ENCODE measurements around the gene DOK7. TPM values are rescaled to one million over a fixed set of nuclear protein-coding genes. Genes with fewer than 3 reads are reported as not detected.
"Not testable (repeated sequence)": the region's sequence is repeated elsewhere in the genome, so short reads cannot be mapped to it uniquely, and the experiment has no call there.

DOK7 gene
- total and polyA plus RNA-seq, 4 experiments from 2014 or later = 0.10 TPM; not detected in 3

DNA sequence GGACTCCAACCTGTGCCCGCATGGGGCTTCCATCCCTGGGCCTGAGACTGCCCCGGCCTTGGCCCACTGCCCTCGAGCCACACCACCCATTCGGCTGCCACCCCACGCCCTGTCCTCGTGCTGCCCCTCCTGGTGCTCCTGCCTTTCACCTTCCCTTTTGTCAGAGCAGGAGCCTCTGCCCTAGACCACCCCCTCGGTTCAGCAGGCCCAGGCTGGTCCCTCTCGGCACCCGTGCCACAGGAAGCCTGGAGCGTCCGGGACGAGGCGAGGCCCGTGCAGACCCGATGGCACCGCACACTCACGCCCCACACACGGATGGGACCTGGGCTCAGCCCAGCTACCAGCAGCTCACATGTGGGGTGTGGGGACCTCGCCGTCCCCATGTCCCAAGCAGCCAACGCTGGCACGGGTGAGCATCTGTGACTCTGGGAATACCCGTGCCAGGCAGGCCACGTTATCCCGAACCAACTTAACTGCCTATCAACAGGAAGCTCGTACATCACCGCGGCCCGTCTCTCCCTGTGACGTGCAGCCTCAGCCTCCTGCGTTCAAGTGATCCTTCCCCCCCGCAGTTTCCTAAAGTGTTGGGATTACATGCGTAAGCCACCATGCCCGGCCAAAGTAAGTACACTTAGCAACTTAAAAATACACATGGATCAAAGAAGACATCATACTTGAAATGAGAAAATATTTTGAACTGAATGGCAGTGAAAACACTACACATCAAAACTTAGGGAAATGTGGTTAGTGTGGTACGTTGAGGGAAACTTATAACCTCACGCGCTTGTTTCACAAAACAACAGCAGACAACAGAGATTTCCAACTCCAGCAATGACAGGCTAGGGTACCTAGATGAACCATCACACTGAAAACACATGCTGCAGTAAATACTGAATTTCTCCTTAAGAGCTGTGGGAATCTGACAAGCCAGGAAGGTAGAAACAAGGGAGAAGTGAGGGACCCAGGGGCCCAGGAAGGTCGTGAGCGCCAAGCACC, 40.1 kb downstream of the DOK7 start:
- ChIA-PET CTCF (ENCODE audit: partially characterized antibody) (no interaction called here), POLR2A (ENCODE audit: partially characterized antibody) (no interaction called here)
- Histone ChIP-seq H3K4me3 (ENCODE audit: low read length in 2 of 2) (no peak overlapping the region), H3K27ac (ENCODE audit: low read depth, low read length) (no peak overlapping the region), H3K36me3 (ENCODE audit: insufficient read depth, low read length) (peaks cover 13% of the 10 kb centered on the region), H3K9me3 (ENCODE audit: control insufficient read depth in 1 of 2, low read length in 2 of 2) (no peaks in the 10 kb centered on the region), H3K27me3 (ENCODE audit: insufficient read depth, low read length) (no peaks in the 10 kb centered on the region), H3K4me1 (ENCODE audit: insufficient read depth, low read length) (no peaks in the 10 kb centered on the region)
- intact Hi-C loops (cut with micrococcal nuclease) = no loop called here
- no peak overlapping the region for H3K4me3 Mint-ChIP-seq
- peak overlapping the region in 3 of 7 donors; percentile 2 to 70 (median 23) for H3K27ac Mint-ChIP-seq
- peaks cover 16 to 36% of the 10 kb centered on the region in 2 donors for H3K36me3 Mint-ChIP-seq
- no peaks in the 10 kb centered on the region for H3K9me3 Mint-ChIP-seq
- H3K27me3 Mint-ChIP-seq = no peaks in the 10 kb centered on the region
- H3K4me1 Mint-ChIP-seq = peaks cover 5 to 8% (median 7%) of the 10 kb centered on the region in 4 donors
- DNase-seq = no peak

GRCh38 chr4:3505231-3505630, 42.1 kb downstream of the DOK7 start:
- Histone ChIP-seq H3K27ac (ENCODE audit: low read depth, low read length) (no peak overlapping the region), H3K4me3 (ENCODE audit: low read length in 2 of 2) (no peak overlapping the region), H3K36me3 (ENCODE audit: insufficient read depth, low read length) (peaks cover 21% of the 10 kb centered on the region), H3K9me3 (ENCODE audit: control insufficient read depth in 1 of 2, low read length in 2 of 2) (no peaks in the 10 kb centered on the region), H3K4me1 (ENCODE audit: insufficient read depth, low read length) (no peaks in the 10 kb centered on the region), H3K27me3 (ENCODE audit: insufficient read depth, low read length) (no peaks in the 10 kb centered on the region)
- Mint-ChIP-seq H3K4me1 (peaks cover 5 to 15% (median 9%) of the 10 kb centered on the region in 4 donors), H3K4me3 (no peak overlapping the region), H3K9me3 (no peaks in the 10 kb centered on the region), H3K36me3 (peaks cover 30 to 48% of the 10 kb centered on the region in 2 donors), H3K27me3 (no peaks in the 10 kb centered on the region), H3K27ac (no peak overlapping the region)
- DNase-seq = no peak
- intact Hi-C loops (cut with micrococcal nuclease) = no loop called here
- ChIA-PET CTCF (ENCODE audit: partially characterized antibody) (interaction anchor here (0.9 kb wide), 1 partner anchor 10 kb away, joined by 3 read pairs; no protein-coding TSS in a partner anchor), POLR2A (ENCODE audit: partially characterized antibody) (no interaction called here)

- ChIA-PET POLR2A (ENCODE audit: partially characterized antibody) (no interaction called here), CTCF (ENCODE audit: partially characterized antibody) (no interaction called here)
- no peak for DNase-seq
- Histone ChIP-seq H3K4me1 (ENCODE audit: insufficient read depth, low read length) (no peaks in the 10 kb centered on the region), H3K27me3 (ENCODE audit: insufficient read depth, low read length) (no peaks in the 10 kb centered on the region), H3K36me3 (ENCODE audit: insufficient read depth, low read length) (peaks cover 33% of the 10 kb centered on the region), H3K9me3 (ENCODE audit: control insufficient read depth in 1 of 2, low read length in 2 of 2) (no peaks in the 10 kb centered on the region), H3K4me3 (ENCODE audit: low read length in 2 of 2) (no peak overlapping the region), H3K27ac (ENCODE audit: low read depth, low read length) (no peak overlapping the region)
- intact Hi-C loops (cut with micrococcal nuclease) = no loop called here
- H3K27ac Mint-ChIP-seq = peak overlapping the region in 2 of 7 donors; percentile 25 to 35
- peaks cover 56 to 70% of the 10 kb centered on the region in 2 donors for H3K36me3 Mint-ChIP-seq
- peaks cover under 1 to 12% (median 8%) of the 10 kb centered on the region in 4 donors for H3K4me1 Mint-ChIP-seq
- H3K4me3 Mint-ChIP-seq = no peak overlapping the region
- H3K27me3 Mint-ChIP-seq = no peaks in the 10 kb centered on the region
- peaks cover 0 to 3% (median 0%) of the 10 kb centered on the region in 8 donors for H3K9me3 Mint-ChIP-seq
Observed at GRCh38 chr4:3508542-3508941, 45.4 kb downstream of the DOK7 start.

- Mint-ChIP-seq H3K27me3 (no peaks in the 10 kb centered on the region), H3K36me3 (peaks cover 65 to 74% of the 10 kb centered on the region in 2 donors), H3K4me3 (no peak overlapping the region), H3K9me3 (peaks cover 0 to 3% (median 0%) of the 10 kb centered on the region in 8 donors), H3K4me1 (peaks cover 0 to 8% (median 6%) of the 10 kb centered on the region in 4 donors), H3K27ac (peak overlapping the region in 1 of 7 donors; percentile 32)
- no peaks in the 10 kb centered on the region for H3K4me1 ChIP-seq (ENCODE audit: insufficient read depth, low read length)
- peak in 1 of 5 donors; percentile 23 for DNase-seq
- intact Hi-C loops (cut with micrococcal nuclease) = no loop called here
- H3K27me3 ChIP-seq (ENCODE audit: insufficient read depth, low read length) = no peaks in the 10 kb centered on the region
- H3K36me3 ChIP-seq (ENCODE audit: insufficient read depth, low read length) = peaks cover 35% of the 10 kb centered on the region
- H3K4me3 ChIP-seq (ENCODE audit: low read length in 2 of 2) = no peak overlapping the region
- POLR2A ChIA-PET (ENCODE audit: partially characterized antibody) = no interaction called here
- no peaks in the 10 kb centered on the region for H3K9me3 ChIP-seq (ENCODE audit: control insufficient read depth in 1 of 2, low read length in 2 of 2)
- no peak overlapping the region for H3K27ac ChIP-seq (ENCODE audit: low read depth, low read length)
- CTCF ChIA-PET (ENCODE audit: partially characterized antibody) = no interaction called here
Observed at GRCh38 chr4:3510481-3510880, 47.4 kb downstream of the DOK7 start.

DNA sequence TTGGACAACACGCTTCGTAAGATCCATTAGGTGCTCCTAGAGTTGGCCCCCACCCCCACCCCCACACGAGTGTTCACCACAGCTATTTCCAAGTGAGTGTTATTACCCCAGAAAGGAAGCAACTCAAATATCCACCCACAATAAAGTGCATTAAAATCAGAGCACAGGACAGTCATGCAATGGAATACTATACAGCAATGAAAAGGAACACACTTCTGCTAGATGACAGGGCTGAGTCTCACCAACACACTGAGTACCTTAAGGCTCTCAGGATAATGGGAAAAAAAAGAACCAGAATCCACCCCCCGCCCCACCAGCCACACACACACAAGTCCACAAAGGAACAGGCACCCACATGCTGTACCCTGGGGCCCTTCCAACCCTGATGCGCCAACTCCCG, 48.1 kb downstream of the DOK7 start:
- no peak overlapping the region for H3K4me3 ChIP-seq (ENCODE audit: low read length in 2 of 2)
- intact Hi-C loops (cut with micrococcal nuclease) = no loop called here
- H3K9me3 Mint-ChIP-seq = peaks cover 0 to 3% (median 0%) of the 10 kb centered on the region in 8 donors
- H3K27me3 ChIP-seq (ENCODE audit: insufficient read depth, low read length) = no peaks in the 10 kb centered on the region
- no peak overlapping the region for H3K27ac ChIP-seq (ENCODE audit: low read depth, low read length)
- no peaks in the 10 kb centered on the region for H3K27me3 Mint-ChIP-seq
- peaks cover 0 to 8% (median 6%) of the 10 kb centered on the region in 4 donors for H3K4me1 Mint-ChIP-seq
- peaks cover 40% of the 10 kb centered on the region for H3K36me3 ChIP-seq (ENCODE audit: insufficient read depth, low read length)
- H3K36me3 Mint-ChIP-seq = peaks cover 70 to 75% of the 10 kb centered on the region in 2 donors
- H3K4me3 Mint-ChIP-seq = no peak overlapping the region
- no peaks in the 10 kb centered on the region for H3K9me3 ChIP-seq (ENCODE audit: control insufficient read depth in 1 of 2, low read length in 2 of 2)
- DNase-seq = peak in 1 of 5 donors; percentile 14
- H3K4me1 ChIP-seq (ENCODE audit: insufficient read depth, low read length) = no peaks in the 10 kb centered on the region
- CTCF ChIA-PET (ENCODE audit: partially characterized antibody) = no interaction called here
- H3K27ac Mint-ChIP-seq = no peak overlapping the region
- POLR2A ChIA-PET (ENCODE audit: partially characterized antibody) = no interaction called here

DNA sequence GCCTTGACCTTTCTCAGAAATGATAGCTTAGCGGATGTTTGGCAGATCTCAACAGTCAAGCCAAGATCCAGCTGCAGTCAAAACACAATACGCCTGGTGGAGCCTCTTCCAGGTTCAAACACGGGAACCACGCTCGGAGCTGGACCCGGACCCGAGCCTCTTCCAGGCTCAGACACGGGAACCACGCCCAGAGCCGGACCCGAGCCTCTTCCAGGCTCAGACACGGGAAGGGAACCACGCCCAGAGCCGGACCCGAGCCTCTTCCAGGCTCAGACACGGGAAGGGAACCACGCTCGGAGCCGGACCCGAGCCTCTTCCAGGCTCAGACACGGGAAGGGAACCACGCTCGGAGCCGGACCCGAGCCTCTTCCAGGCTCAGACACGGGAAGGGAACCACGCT, 48.5 kb downstream of the DOK7 start:
- H3K27me3 Mint-ChIP-seq; H3K4me1 Mint-ChIP-seq; POLR2A ChIA-PET (ENCODE audit: partially characterized antibody); H3K4me3 ChIP-seq (ENCODE audit: low read length in 2 of 2); H3K4me1 ChIP-seq (ENCODE audit: insufficient read depth, low read length); H3K4me3 Mint-ChIP-seq; H3K9me3 Mint-ChIP-seq; H3K27ac ChIP-seq (ENCODE audit: low read depth, low read length); H3K27me3 ChIP-seq (ENCODE audit: insufficient read depth, low read length); H3K9me3 ChIP-seq (ENCODE audit: control insufficient read depth in 1 of 2, low read length in 2 of 2); intact Hi-C loops (cut with micrococcal nuclease); H3K27ac Mint-ChIP-seq; CTCF ChIA-PET (ENCODE audit: partially characterized antibody); DNase-seq: not testable (repeated sequence)
- peaks cover 44% of the 10 kb centered on the region for H3K36me3 ChIP-seq (ENCODE audit: insufficient read depth, low read length)
- peaks cover 70 to 77% of the 10 kb centered on the region in 2 donors for H3K36me3 Mint-ChIP-seq

DNA sequence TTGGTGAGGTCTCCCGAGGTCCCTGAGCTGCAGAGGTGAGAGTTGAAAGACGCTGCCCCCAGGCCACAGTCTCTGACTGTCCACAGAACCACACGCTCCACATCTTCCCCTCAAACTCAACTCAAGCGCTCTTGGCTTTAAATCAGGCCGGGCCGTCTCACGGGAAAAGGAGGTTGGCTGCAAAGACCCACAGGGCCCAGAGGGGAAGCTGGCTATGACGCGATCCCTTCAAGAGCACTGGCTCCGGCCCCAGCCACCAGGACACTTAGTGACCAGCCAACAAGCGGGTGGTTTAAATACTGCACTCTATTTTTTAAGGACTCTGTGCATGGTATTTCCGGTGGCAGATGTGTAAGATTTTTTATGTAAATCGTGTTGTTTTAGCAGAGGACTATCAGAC, 49.2 kb downstream of the DOK7 start:
- DNase-seq = peak in 1 of 5 donors; percentile 12
- H3K27ac ChIP-seq (ENCODE audit: low read depth, low read length) = no peak overlapping the region
- peaks cover 44% of the 10 kb centered on the region for H3K36me3 ChIP-seq (ENCODE audit: insufficient read depth, low read length)
- Mint-ChIP-seq H3K27ac (peak overlapping the region in 1 of 7 donors; percentile 62), H3K9me3 (peaks cover 0 to 3% (median 0%) of the 10 kb centered on the region in 8 donors), H3K27me3 (no peaks in the 10 kb centered on the region), H3K4me1 (peaks cover 0 to 8% (median 6%) of the 10 kb centered on the region in 4 donors), H3K4me3 (no peak overlapping the region), H3K36me3 (peaks cover 70 to 77% of the 10 kb centered on the region in 2 donors)
- no peaks in the 10 kb centered on the region for H3K27me3 ChIP-seq (ENCODE audit: insufficient read depth, low read length)
- intact Hi-C loops (cut with micrococcal nuclease) = no loop called here
- ChIA-PET CTCF (ENCODE audit: partially characterized antibody) (no interaction called here), POLR2A (ENCODE audit: partially characterized antibody) (no interaction called here)
- no peaks in the 10 kb centered on the region for H3K4me1 ChIP-seq (ENCODE audit: insufficient read depth, low read length)
- no peaks in the 10 kb centered on the region for H3K9me3 ChIP-seq (ENCODE audit: control insufficient read depth in 1 of 2, low read length in 2 of 2)
- no peak overlapping the region for H3K4me3 ChIP-seq (ENCODE audit: low read length in 2 of 2)
